C1 segment of cervical spinal cord (tissue), 14 donors: Measurements from ENCODE around the gene PYDC2.

ENCODE experiments used
- DNase-seq, 14 donors: peaks; one replicate each; lab custom pipeline; 2025; lab: John Stamatoyannopoulos, UW

Gene PYDC2

GRCh38 chr3:191461113-191461595 is at the start of gene PYDC2:
Gene PYDC2, plus strand, starts transcription at chr3:191461163. Its CDS starts 0 bp downstream, at chr3:191461163.
- DNase-seq = no peak

GRCh38 chr3:191412759-191413158 is 48.2 kb upstream of the PYDC2 start:
- DNase-seq = no peak

- no peak for DNase-seq
These were observed 46.7 kb upstream of the PYDC2 start for GRCh38 chr3:191414286-191414685.

- no peak for DNase-seq
These were observed 46.2 kb upstream of the PYDC2 start for GRCh38 chr3:191414732-191415131.

GRCh38 chr3:191415566-191415965 is 45.4 kb upstream of the PYDC2 start:
- DNase-seq = no peak

- no peak for DNase-seq
These were observed 43.6 kb upstream of the PYDC2 start for GRCh38 chr3:191417457-191417729.

GRCh38 chr3:191420771-191421170 is 40.2 kb upstream of the PYDC2 start:
- DNase-seq = no peak

GRCh38 chr3:191424881-191425280 is 36.1 kb upstream of the PYDC2 start:
- no peak for DNase-seq

GRCh38 chr3:191425322-191425734 is 35.6 kb upstream of the PYDC2 start:
- DNase-seq = no peak

GRCh38 chr3:191426311-191426710 is 34.7 kb upstream of the PYDC2 start:
- DNase-seq = no peak

- DNase-seq = no peak
These were observed 32.8 kb upstream of the PYDC2 start for GRCh38 chr3:191428177-191428576.

GRCh38 chr3:191430103-191430502 is 30.9 kb upstream of the PYDC2 start:
- no peak for DNase-seq

GRCh38 chr3:191431160-191431822 is 29.7 kb upstream of the PYDC2 start:
- no peak for DNase-seq

- no peak for DNase-seq
These were observed 28.8 kb upstream of the PYDC2 start for GRCh38 chr3:191432162-191432561.

GRCh38 chr3:191434024-191434423 is 26.9 kb upstream of the PYDC2 start:
- no peak for DNase-seq

GRCh38 chr3:191435981-191436380 is 25.0 kb upstream of the PYDC2 start:
- DNase-seq = no peak

GRCh38 chr3:191438150-191438814 is 22.7 kb upstream of the PYDC2 start:
- DNase-seq = no peak

- no peak for DNase-seq
These were observed 20.4 kb upstream of the PYDC2 start for GRCh38 chr3:191440532-191440931.

GRCh38 chr3:191441687-191442086 is 19.3 kb upstream of the PYDC2 start:
- DNase-seq = no peak

GRCh38 chr3:191444569-191444968 is 16.4 kb upstream of the PYDC2 start:
- DNase-seq = no peak

GRCh38 chr3:191449256-191449655 is 11.7 kb upstream of the PYDC2 start:
- no peak for DNase-seq

GRCh38 chr3:191455257-191455952 is 5.6 kb upstream of the PYDC2 start:
- no peak for DNase-seq

GRCh38 chr3:191460360-191460759 is 603 bp upstream of the PYDC2 start:
- no peak for DNase-seq
